Activated CD4-positive, alpha-beta T cell treated with anti-CD3 and anti-CD28 coated beads for 36 hours (primary cell): ENCODE measurements around the gene ZNF525. TPM values are rescaled to one million over a fixed set of nuclear protein-coding genes. Genes with fewer than 3 reads are reported as not detected.
"Not testable (repeated sequence)": the region's sequence is repeated elsewhere in the genome, so short reads cannot be mapped to it uniquely, and the experiment has no call there.

Experiments
- ATAC-seq: fragments of 200-7000 bp; cut with Tn5 transposase; one replicate; pipeline ENCODE4 v1.10.0; 2021; ENCODE audit warnings: mild to moderate bottlenecking, moderate library complexity
- CTCF ChIA-PET: fragments of 350-600 bp; sonication (Branson Sonifier 250); formaldehyde crosslinking; loops from one replicate; lab custom pipeline; 2021; ENCODE audit warnings: antibody characterized with exemption; lab: Charles Lee
- POLR2A ChIA-PET: fragments of 350-600 bp; sonication (Branson Sonifier 250); formaldehyde crosslinking; loops from one replicate; lab custom pipeline; 2021; ENCODE audit warnings: antibody characterized with exemption, inconsistent platforms; lab: Charles Lee
- DNase-seq: peaks from one replicate; pipeline ENCODE4 v3.0.0-alpha.2; 2020
- H3K27ac Mint-ChIP-seq: one replicate; pipeline ENCODE4 v1.8.0; 2021; ENCODE audit warnings: mixed read lengths
- H3K27me3 Mint-ChIP-seq: one replicate; pipeline ENCODE4 v1.8.0; 2021; ENCODE audit warnings: mixed read lengths
- H3K36me3 Mint-ChIP-seq: one replicate; pipeline ENCODE4 v1.8.0; 2021; ENCODE audit warnings: low read depth, mixed read lengths
- H3K4me1 Mint-ChIP-seq: one replicate; pipeline ENCODE4 v1.8.0; 2021; ENCODE audit warnings: mixed read lengths
- H3K4me3 Mint-ChIP-seq: one replicate; pipeline ENCODE4 v1.8.0; 2021; ENCODE audit warnings: mild to moderate bottlenecking, moderate library complexity, mixed read lengths
- H3K9me3 Mint-ChIP-seq: one replicate; pipeline ENCODE4 v1.8.0; 2021; ENCODE audit warnings: low read depth, mixed read lengths
- intact Hi-C, 2 experiments: fragments of 100-400 bp; cut with DNase I in 1 of 2; cut with micrococcal nuclease in 1 of 2; formaldehyde crosslinking; loops; one replicate each; pipeline versions ENCODE4 v1.14.2 to v1.15.1; 2022 to 2024; cut with DNase I, micrococcal nuclease
- total RNA-seq, 2 experiments: library from RNA; stranded (reverse); gene quantifications; one replicate each; pipeline ENCODE4 v1.2.3, GENCODE V29; 2021

ZNF525 gene
- total RNA-seq: 10 to 100 TPM; 21.5 to 27.8 TPM

- Mint-ChIP-seq H3K4me3 (peak within 1 kb of the TSS; percentile 93), H3K27me3 (no peaks in the 10 kb centered on the region), H3K27ac (peak within 1 kb of the TSS; percentile 95), H3K36me3 (peaks cover 19% of the 10 kb centered on the region), H3K9me3 (peaks cover 4% of the 10 kb centered on the region), H3K4me1 (peaks cover 26% of the 10 kb centered on the region)
- CTCF ChIA-PET: no interaction called here
- DNase-seq: peak; percentile 98
- intact Hi-C loops: loop anchor here (1.0 to 5.0 kb wide), 15 partner anchors 30 to 1225 kb away; partner anchors contain the start of genes ZNF765 (in 2 of the 2), ZNF845 (in 2 of the 2), ZNF160 (in 1 of the 2) and ZNF320 (in 1 of the 2)
- ATAC-seq: peak; percentile 100
- POLR2A ChIA-PET: no interaction called here
These were observed at the start of gene ZNF525 for GRCh38 chr19:53365134-53365898. TSS of gene ZNF525 (plus strand) at chr19:53365705. CDS start at chr19:53372282, 6,577 bp downstream.

- Mint-ChIP-seq H3K4me1 (peaks cover 3% of the 10 kb centered on the region), H3K36me3 (peaks cover 14% of the 10 kb centered on the region), H3K27me3 (peaks cover 21% of the 10 kb centered on the region), H3K9me3 (peaks cover 34% of the 10 kb centered on the region), H3K27ac (no peak overlapping the region), H3K4me3 (peak overlapping the region; percentile 15)
- ATAC-seq (no peak), DNase-seq (peak; percentile 30)
- POLR2A ChIA-PET: no interaction called here
- CTCF ChIA-PET: no interaction called here
- intact Hi-C loops: no loop called here
These were observed 36.5 kb upstream of the ZNF525 start for GRCh38 chr19:53328967-53329366.

- DNase-seq: no peak
- peaks cover 26% of the 10 kb centered on the region for H3K9me3 Mint-ChIP-seq
- POLR2A ChIA-PET: interaction anchor here (0.7 to 0.9 kb wide), 2 partner anchors 14 to 41 kb away, joined by 3 read pairs; no protein-coding TSS in a partner anchor
- peaks cover 33% of the 10 kb centered on the region for H3K36me3 Mint-ChIP-seq
- H3K27ac Mint-ChIP-seq: no peak overlapping the region
- H3K4me3 Mint-ChIP-seq: peak overlapping the region; percentile 88
- peaks cover 11% of the 10 kb centered on the region for H3K4me1 Mint-ChIP-seq
- peaks cover 13% of the 10 kb centered on the region for H3K27me3 Mint-ChIP-seq
- intact Hi-C loops: loop anchor here (2.0 kb wide), 3 partner anchors 32 to 770 kb away; partner anchors contain the start of genes NDUFA3 (in 1 of the 2) and ZNF525 (in 1 of the 2)
- CTCF ChIA-PET: interaction anchor here (0.6 to 1.4 kb wide), 2 partner anchors 9 to 413 kb away, joined by 3 to 4 read pairs; no protein-coding TSS in a partner anchor
- ATAC-seq: no peak
These were observed 33.0 kb upstream of the ZNF525 start for GRCh38 chr19:53332484-53332883.

- H3K27ac Mint-ChIP-seq: peak overlapping the region; percentile 92
- intact Hi-C loops: loop anchor here (1.0 to 2.0 kb wide), 14 partner anchors 32 to 806 kb away; partner anchors contain the start of genes ZNF525 (in 2 of the 2), ZNF665 (in 2 of the 2), ZNF677 (in 2 of the 2) and ZNF765 (in 2 of the 2)
- ATAC-seq (peak; percentile 24), DNase-seq (peak; percentile 56)
- peaks cover 34% of the 10 kb centered on the region for H3K36me3 Mint-ChIP-seq
- H3K4me3 Mint-ChIP-seq: peak overlapping the region; percentile 88
- CTCF ChIA-PET: interaction anchor here (0.6 kb wide), 1 partner anchor 412 kb away, joined by 3 read pairs; no protein-coding TSS in a partner anchor
- H3K4me1 Mint-ChIP-seq: peaks cover 11% of the 10 kb centered on the region
- peaks cover 9% of the 10 kb centered on the region for H3K27me3 Mint-ChIP-seq
- POLR2A ChIA-PET: interaction anchor here (0.8 to 1.1 kb wide), 3 partner anchors 40 to 806 kb away, joined by 3 to 4 read pairs (median 3); no protein-coding TSS in a partner anchor
- peaks cover 24% of the 10 kb centered on the region for H3K9me3 Mint-ChIP-seq
These were observed 32.4 kb upstream of the ZNF525 start for GRCh38 chr19:53333066-53333462.

- Mint-ChIP-seq H3K36me3 (peaks cover 37% of the 10 kb centered on the region), H3K9me3 (peaks cover 21% of the 10 kb centered on the region), H3K27ac (peak within 1 kb of the TSS; percentile 92), H3K27me3 (peaks cover 5% of the 10 kb centered on the region), H3K4me1 (peaks cover 10% of the 10 kb centered on the region), H3K4me3 (peak within 1 kb of the TSS; percentile 88)
- intact Hi-C loops: loop anchor here (1.0 to 2.0 kb wide), 14 partner anchors 31 to 806 kb away; partner anchors contain the start of genes ZNF525 (in 2 of the 2), ZNF665 (in 2 of the 2), ZNF677 (in 2 of the 2) and ZNF765 (in 2 of the 2)
- ChIA-PET CTCF (no interaction called here), POLR2A (interaction anchor here (0.8 to 1.1 kb wide), 3 partner anchors 40 to 807 kb away, joined by 3 to 4 read pairs (median 3); no protein-coding TSS in a partner anchor)
- ATAC-seq (peak; percentile 99), DNase-seq (peak; percentile 97)
These were observed 31.7 kb upstream of the ZNF525 start, which contains the start of gene ZNF845 for GRCh38 chr19:53333463-53334449. TSS of gene ZNF845 (plus strand) at chr19:53333749. CDS start at chr19:53341308, 7,559 bp downstream.

- CTCF ChIA-PET, DNase-seq, POLR2A ChIA-PET, ATAC-seq, H3K27ac Mint-ChIP-seq, intact Hi-C loops, H3K4me3 Mint-ChIP-seq, H3K27me3 Mint-ChIP-seq, H3K4me1 Mint-ChIP-seq: not testable (repeated sequence)
- Mint-ChIP-seq H3K9me3 (peaks cover 42% of the 10 kb centered on the region), H3K36me3 (peaks cover 97% of the 10 kb centered on the region)
These were observed 21.1 kb upstream of the ZNF525 start for GRCh38 chr19:53344403-53344802.

GRCh38 chr19:53355739-53356138 is 9.8 kb upstream of the ZNF525 start:
- Mint-ChIP-seq H3K36me3 (peaks cover 56% of the 10 kb centered on the region), H3K27me3 (no peaks in the 10 kb centered on the region), H3K4me3 (no peak overlapping the region), H3K9me3 (peaks cover 57% of the 10 kb centered on the region), H3K4me1 (no peaks in the 10 kb centered on the region), H3K27ac (no peak overlapping the region)
- ChIA-PET POLR2A (no interaction called here), CTCF (no interaction called here)
- ATAC-seq (no peak), DNase-seq (no peak)
- intact Hi-C loops: no loop called here

GRCh38 chr19:53357821-53358581 is 7.5 kb upstream of the ZNF525 start:
- ATAC-seq (no peak), DNase-seq (peak; percentile 10)
- no peaks in the 10 kb centered on the region for H3K27me3 Mint-ChIP-seq
- H3K36me3 Mint-ChIP-seq: peaks cover 34% of the 10 kb centered on the region
- intact Hi-C loops: no loop called here
- POLR2A ChIA-PET: no interaction called here
- no peak overlapping the region for H3K4me3 Mint-ChIP-seq
- H3K27ac Mint-ChIP-seq: no peak overlapping the region
- H3K9me3 Mint-ChIP-seq: peaks cover 37% of the 10 kb centered on the region
- CTCF ChIA-PET: no interaction called here
- H3K4me1 Mint-ChIP-seq: no peaks in the 10 kb centered on the region

GRCh38 chr19:53360056-53360455 is 5.4 kb upstream of the ZNF525 start:
- intact Hi-C loops, H3K4me1 Mint-ChIP-seq, ATAC-seq, H3K4me3 Mint-ChIP-seq, POLR2A ChIA-PET, CTCF ChIA-PET, H3K27me3 Mint-ChIP-seq, H3K27ac Mint-ChIP-seq, DNase-seq: not testable (repeated sequence)
- Mint-ChIP-seq H3K36me3 (peaks cover 21% of the 10 kb centered on the region), H3K9me3 (peaks cover 25% of the 10 kb centered on the region)

- peaks cover 6% of the 10 kb centered on the region for H3K9me3 Mint-ChIP-seq
- intact Hi-C loops: loop anchor here (1.0 to 5.0 kb wide), 15 partner anchors 29 to 1226 kb away; partner anchors contain the start of genes ZNF765 (in 2 of the 2), ZNF845 (in 2 of the 2), ZNF160 (in 1 of the 2) and ZNF320 (in 1 of the 2)
- H3K27ac Mint-ChIP-seq: peak overlapping the region; percentile 95
- H3K36me3 Mint-ChIP-seq: peaks cover 26% of the 10 kb centered on the region
- H3K4me3 Mint-ChIP-seq: peak overlapping the region; percentile 93
- DNase-seq: peak; percentile 71
- ChIA-PET CTCF (no interaction called here), POLR2A (no interaction called here)
- no peaks in the 10 kb centered on the region for H3K27me3 Mint-ChIP-seq
- peaks cover 26% of the 10 kb centered on the region for H3K4me1 Mint-ChIP-seq
- ATAC-seq: peak; percentile 67
These were observed 491 bp downstream of the ZNF525 start for GRCh38 chr19:53365899-53366493.
